HG03354 (cell line): ENCODE results near the gene MAMSTR.

Experiments used
- ATAC-seq: cut with Tn5 transposase; IDR thresholded peaks from one replicate; pipeline ENCODE4 v1.9.1; 2021; ENCODE audit warnings: mild to moderate bottlenecking; ENCODE audit not compliant: unreplicated experiment, poor library complexity, severe bottlenecking

Gene MAMSTR

GRCh38 chr19:48746738-48747575 lies 27.4 kb upstream of the MAMSTR start, which contains the start of gene IZUMO1:
Gene IZUMO1 (minus strand): TSS chr19:48746909. CDS start chr19:48745859, 1,050 bp downstream.
- no peak for ATAC-seq

GRCh38 chr19:48746110-48746509 lies 26.6 kb upstream of the MAMSTR start:
- no peak for ATAC-seq

GRCh38 chr19:48745208-48745995 lies 25.9 kb upstream of the MAMSTR start:
- no peak for ATAC-seq

- no peak for ATAC-seq
Observed at GRCh38 chr19:48742096-48742495, 22.6 kb upstream of the MAMSTR start.

- no peak for ATAC-seq
Observed at GRCh38 chr19:48741129-48741999, 21.8 kb upstream of the MAMSTR start.

- ATAC-seq, result no peak
Observed at GRCh38 chr19:48740164-48740972, 20.8 kb upstream of the MAMSTR start, which contains the start of gene RASIP1. Gene RASIP1 (minus strand): TSS chr19:48740610. CDS start chr19:48740282, 328 bp downstream.

GRCh38 chr19:48739404-48740163 lies 20.1 kb upstream of the MAMSTR start:
- ATAC-seq, result peak; percentile 13

- peak; percentile 81 for ATAC-seq
Observed at GRCh38 chr19:48738557-48739403, 19.3 kb upstream of the MAMSTR start.

- no peak for ATAC-seq
Observed at GRCh38 chr19:48737360-48737998, 18.0 kb upstream of the MAMSTR start.

- no peak for ATAC-seq
Observed at GRCh38 chr19:48735031-48735615, 15.6 kb upstream of the MAMSTR start.

- no peak for ATAC-seq
Observed at GRCh38 chr19:48734625-48735024, 15.1 kb upstream of the MAMSTR start.

- ATAC-seq, result no peak
Observed at GRCh38 chr19:48731452-48731851, 11.9 kb upstream of the MAMSTR start.

- ATAC-seq, result no peak
Observed at GRCh38 chr19:48728911-48729664, 9.6 kb upstream of the MAMSTR start.

- no peak for ATAC-seq
Observed at GRCh38 chr19:48726556-48726955, 7.0 kb upstream of the MAMSTR start.

- no peak for ATAC-seq
Observed at GRCh38 chr19:48724796-48725753, 5.5 kb upstream of the MAMSTR start.
